Measurements from ENCODE around the gene PPP4R2. TPM values are rescaled to one million over a fixed set of nuclear protein-coding genes. Genes with fewer than 3 reads are reported as not detected.

PPP4R2 gene
- total RNA-seq, 4 donors from 2014 or later: 32.2 to 57.6 (median 40.2) TPM

DNA sequence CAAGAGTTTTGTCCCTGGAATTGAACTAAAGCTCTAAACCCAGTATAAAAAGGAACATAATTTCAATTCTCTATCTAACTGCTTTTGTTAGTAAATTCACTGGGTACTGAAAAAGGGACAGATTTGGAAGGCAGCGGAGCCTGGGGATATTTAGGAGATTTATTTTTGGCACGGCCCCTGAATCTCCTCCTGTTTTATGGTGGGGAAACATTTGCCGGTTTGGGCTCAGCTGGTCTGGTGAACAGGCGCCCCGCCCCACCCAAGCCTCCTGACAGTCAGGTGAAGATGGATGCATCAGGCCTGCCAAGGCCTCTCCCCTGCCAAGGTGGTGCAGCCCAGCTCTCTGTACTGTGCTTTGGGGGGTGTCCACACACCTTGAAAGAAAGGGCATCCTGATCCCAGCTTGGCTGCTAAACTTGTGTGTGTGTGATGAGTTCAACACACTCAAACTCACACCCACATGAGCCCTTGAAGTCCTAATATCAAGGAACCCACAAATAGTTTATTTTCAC is 111.1 kb downstream of the PPP4R2 start:
- Histone ChIP-seq H3K36me3 (no peaks in the 10 kb centered on the region), H3K4me1 (no peaks in the 10 kb centered on the region), H3K9me3 (no peaks in the 10 kb centered on the region), H3K27me3 (no peaks in the 10 kb centered on the region), H3K27ac (no peak overlapping the region), H3K4me3 (no peak overlapping the region)
- no peak for ATAC-seq
- WGBS, 2 donors (ENCODE audit: low coverage in 1 of 2): 50 to 60% methylated on average over 1 to 2 of the region's 5 CpGs
- no peak for TF ChIP-seq POLR2A (IDR thresholded peaks at IDR 0.05)
- TF ChIP-seq, protein P1, sequence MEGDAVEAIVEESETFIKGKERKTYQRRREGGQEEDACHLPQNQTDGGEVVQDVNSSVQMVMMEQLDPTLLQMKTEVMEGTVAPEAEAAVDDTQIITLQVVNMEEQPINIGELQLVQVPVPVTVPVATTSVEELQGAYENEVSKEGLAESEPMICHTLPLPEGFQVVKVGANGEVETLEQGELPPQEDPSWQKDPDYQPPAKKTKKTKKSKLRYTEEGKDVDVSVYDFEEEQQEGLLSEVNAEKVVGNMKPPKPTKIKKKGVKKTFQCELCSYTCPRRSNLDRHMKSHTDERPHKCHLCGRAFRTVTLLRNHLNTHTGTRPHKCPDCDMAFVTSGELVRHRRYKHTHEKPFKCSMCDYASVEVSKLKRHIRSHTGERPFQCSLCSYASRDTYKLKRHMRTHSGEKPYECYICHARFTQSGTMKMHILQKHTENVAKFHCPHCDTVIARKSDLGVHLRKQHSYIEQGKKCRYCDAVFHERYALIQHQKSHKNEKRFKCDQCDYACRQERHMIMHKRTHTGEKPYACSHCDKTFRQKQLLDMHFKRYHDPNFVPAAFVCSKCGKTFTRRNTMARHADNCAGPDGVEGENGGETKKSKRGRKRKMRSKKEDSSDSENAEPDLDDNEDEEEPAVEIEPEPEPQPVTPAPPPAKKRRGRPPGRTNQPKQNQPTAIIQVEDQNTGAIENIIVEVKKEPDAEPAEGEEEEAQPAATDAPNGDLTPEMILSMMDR (IDR thresholded peaks at IDR 0.05): no peak
- TF ChIP-seq EP300 (IDR thresholded peaks at IDR 0.05): no peak
- TF ChIP-seq POLR2AphosphoS5 (IDR thresholded peaks at IDR 0.05): no peak

DNA sequence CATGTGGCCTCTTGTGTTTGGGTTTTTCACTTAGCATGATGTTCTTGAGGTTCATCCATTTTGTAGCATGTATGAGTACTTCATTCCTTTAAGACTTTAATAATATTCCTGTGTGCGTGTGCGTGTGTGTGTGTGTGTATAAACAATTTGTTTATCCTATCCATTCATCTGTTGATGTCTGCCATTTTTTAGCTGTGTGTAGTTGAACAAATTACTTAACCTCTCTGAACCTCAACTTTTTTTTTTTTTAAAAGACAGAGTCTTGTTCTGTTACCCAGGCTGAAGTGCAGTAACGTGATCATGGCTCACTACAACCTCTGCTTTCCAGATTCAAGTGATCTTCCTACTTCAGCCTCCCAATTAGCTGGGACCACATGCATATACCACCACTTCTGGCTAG is 112.1 kb downstream of the PPP4R2 start:
- Histone ChIP-seq H3K4me1 (no peaks in the 10 kb centered on the region), H3K27ac (no peak overlapping the region), H3K36me3 (no peaks in the 10 kb centered on the region), H3K4me3 (no peak overlapping the region), H3K27me3 (no peaks in the 10 kb centered on the region), H3K9me3 (no peaks in the 10 kb centered on the region)
- 90 to 97% methylated on average over 2 to 3 of the region's 3 CpGs for WGBS, 2 donors (ENCODE audit: low coverage in 1 of 2)
- no peak for TF ChIP-seq POLR2A (IDR thresholded peaks at IDR 0.05)
- TF ChIP-seq, protein P1 (IDR thresholded peaks at IDR 0.05): no peak
- TF ChIP-seq POLR2AphosphoS5 (IDR thresholded peaks at IDR 0.05): no peak
- TF ChIP-seq EP300 (IDR thresholded peaks at IDR 0.05): no peak
- ATAC-seq: no peak

DNA sequence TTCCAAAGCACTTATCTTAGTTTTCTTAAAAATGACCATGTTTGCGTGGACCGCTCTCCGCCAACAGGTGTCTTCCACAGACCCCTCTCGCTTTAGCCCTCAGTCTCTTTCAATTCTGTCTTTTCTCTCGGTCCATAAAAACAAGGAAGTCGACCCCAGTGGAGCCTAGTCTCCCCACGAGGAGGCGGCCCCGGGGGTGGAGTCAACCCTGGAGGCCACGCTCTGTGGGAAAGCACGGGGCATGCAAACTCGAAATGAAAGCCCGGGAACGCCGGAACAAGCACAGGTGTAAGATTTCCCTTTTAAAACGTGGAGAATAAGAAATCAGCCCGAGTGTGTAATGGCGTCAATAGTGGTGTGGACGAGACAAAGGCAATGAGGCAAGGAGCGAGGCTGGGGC is 113.9 kb downstream of the PPP4R2 start:
- H3K9me3 ChIP-seq: no peaks in the 10 kb centered on the region
- no peaks in the 10 kb centered on the region for H3K36me3 ChIP-seq
- no peak for TF ChIP-seq EP300 (IDR thresholded peaks at IDR 0.05)
- H3K27ac ChIP-seq: no peak overlapping the region
- 91% methylated on average over 11 of the region's 20 CpGs; no CpG with 5 or more reads in 1 of the 2 donors for WGBS, 2 donors (ENCODE audit: low coverage in 1 of 2)
- ATAC-seq: no peak
- no peaks in the 10 kb centered on the region for H3K4me1 ChIP-seq
- H3K4me3 ChIP-seq: no peak overlapping the region
- no peaks in the 10 kb centered on the region for H3K27me3 ChIP-seq

DNA sequence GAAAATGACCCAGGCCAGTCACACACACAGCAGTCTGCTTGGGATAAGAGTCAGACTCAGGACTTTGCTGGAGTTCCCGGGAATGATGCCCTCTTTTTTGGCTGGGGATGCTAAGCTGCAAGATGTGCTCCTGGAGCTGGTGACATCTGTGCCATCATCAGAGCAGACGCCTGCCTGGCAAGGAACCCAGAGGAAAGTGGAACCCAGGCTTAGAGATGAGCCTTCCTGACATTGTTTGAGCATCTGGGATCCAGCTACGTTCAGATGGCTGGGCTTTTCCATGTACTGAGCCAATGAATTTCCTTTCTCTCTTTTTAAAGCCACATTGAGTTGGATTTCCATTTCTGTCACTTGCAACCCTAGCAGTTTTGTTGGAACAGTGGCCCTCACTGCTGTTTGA is 118.1 kb downstream of the PPP4R2 start:
- no peak overlapping the region for H3K4me3 ChIP-seq

DNA sequence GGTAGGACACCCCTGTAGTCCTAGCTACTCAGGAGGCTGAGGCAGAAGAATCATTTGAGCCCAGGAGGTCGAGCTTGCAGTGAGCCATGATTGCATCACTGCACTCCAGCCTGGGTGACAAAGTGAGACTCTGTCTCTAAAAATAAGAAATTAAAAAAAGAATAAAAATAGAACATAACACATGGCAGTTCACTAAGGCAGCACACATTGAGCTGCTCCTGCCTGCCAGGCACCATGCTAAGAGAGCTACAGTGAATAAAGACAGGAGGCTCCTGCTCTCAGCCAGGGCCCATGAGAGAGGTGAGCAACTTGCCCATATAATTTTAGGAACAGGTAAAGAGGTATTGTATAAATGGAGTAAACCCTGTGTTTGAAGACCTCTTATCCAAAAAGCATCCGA is 119.2 kb downstream of the PPP4R2 start:
- WGBS, 2 donors (ENCODE audit: low coverage in 1 of 2): 72 to 74% methylated on average over 2 of the region's 2 CpGs
- ATAC-seq: no peak
- TF ChIP-seq EP300 (IDR thresholded peaks at IDR 0.05) (no peak), POLR2A (IDR thresholded peaks at IDR 0.05) (no peak), POLR2AphosphoS5 (IDR thresholded peaks at IDR 0.05) (no peak)
- TF ChIP-seq, protein P1 (IDR thresholded peaks at IDR 0.05): no peak

More for the DNA sequence above, 118.1 kb downstream of the PPP4R2 start:
- no peaks in the 10 kb centered on the region for H3K36me3 ChIP-seq
- TF ChIP-seq POLR2A (IDR thresholded peaks at IDR 0.05): no peak
- TF ChIP-seq EP300 (IDR thresholded peaks at IDR 0.05): no peak
- TF ChIP-seq, protein P1 (IDR thresholded peaks at IDR 0.05): no peak
- no peak for TF ChIP-seq POLR2AphosphoS5 (IDR thresholded peaks at IDR 0.05)
- no peak overlapping the region for H3K27ac ChIP-seq
- no peaks in the 10 kb centered on the region for H3K27me3 ChIP-seq
- no peak for ATAC-seq
- no peaks in the 10 kb centered on the region for H3K9me3 ChIP-seq
- no peaks in the 10 kb centered on the region for H3K4me1 ChIP-seq
- WGBS, 2 donors (ENCODE audit: low coverage in 1 of 2): 40 to 75% methylated on average over 1 to 2 of the region's 3 CpGs

More for the DNA sequence above, 119.2 kb downstream of the PPP4R2 start:
- Histone ChIP-seq H3K27me3 (no peaks in the 10 kb centered on the region), H3K4me3 (no peak overlapping the region), H3K4me1 (no peaks in the 10 kb centered on the region), H3K36me3 (no peaks in the 10 kb centered on the region), H3K27ac (no peak overlapping the region), H3K9me3 (no peaks in the 10 kb centered on the region)

Small RNA genes lying within 50 kb of the gene (small RNA-seq; reads per million reads assigned to genes)
- 0 to 0.82 (median 0.20) reads per million in 4 donors for gene RNU2-64P
- 0 reads per million in 4 donors for gene RNU6-557P
- gene RNU7-19P: 0 reads per million in 4 donors

Other genes starting within 250 kb of the PPP4R2 start
- gene SHQ1, start 148.4 kb upstream of the PPP4R2 start, total RNA-seq: 10 to 100 TPM in 2 of 4 donors, 1 to 10 TPM in 2; 7.0 to 17.1 (median 11.2) TPM
- 1 to 10 TPM; 6.1 to 7.9 (median 7.0) TPM for gene GXYLT2, start 108.8 kb upstream of the PPP4R2 start, total RNA-seq
- 1 to 10 TPM in 3 of 4 donors, not detected in 1; 2.3 to 8.9 (median 5.0) TPM for gene EBLN2, start 64.8 kb downstream of the PPP4R2 start, total RNA-seq

Data from gastroesophageal sphincter (tissue), 4 donors.